EL (cell line): ENCODE measurements around the gene AGBL4.

Experiments used
- DNase-seq: peaks from one replicate; pipeline ENCODE4 v3.0.0-alpha.2; 2016

AGBL4 gene

DNA sequence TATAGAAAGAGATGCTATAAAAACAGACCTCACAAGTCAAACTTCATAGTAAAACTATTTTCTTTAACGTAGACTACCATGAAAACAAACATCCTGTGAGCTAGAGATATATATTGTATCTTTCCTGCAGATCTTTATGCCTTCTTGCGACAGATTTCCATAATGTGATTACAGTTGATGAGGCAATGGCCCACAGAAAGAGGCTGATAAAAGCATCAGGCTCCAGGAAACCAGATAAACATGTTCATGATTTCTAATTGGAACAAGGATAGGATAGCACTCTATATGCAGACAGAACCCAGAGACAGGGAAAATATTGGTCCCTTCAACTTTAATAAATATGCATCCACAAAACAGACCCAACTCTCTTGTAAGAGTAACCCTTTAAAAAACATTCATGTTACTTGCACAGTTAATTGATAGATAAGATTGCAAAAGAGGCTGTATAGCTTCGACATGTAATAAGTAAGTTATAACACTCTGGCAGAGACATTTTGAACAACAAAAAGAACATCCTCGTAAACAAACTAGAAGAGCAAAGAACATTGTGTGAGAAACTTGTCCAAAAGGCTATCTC is 329.4 kb downstream of the AGBL4 start:
- DNase-seq = no peak

DNA sequence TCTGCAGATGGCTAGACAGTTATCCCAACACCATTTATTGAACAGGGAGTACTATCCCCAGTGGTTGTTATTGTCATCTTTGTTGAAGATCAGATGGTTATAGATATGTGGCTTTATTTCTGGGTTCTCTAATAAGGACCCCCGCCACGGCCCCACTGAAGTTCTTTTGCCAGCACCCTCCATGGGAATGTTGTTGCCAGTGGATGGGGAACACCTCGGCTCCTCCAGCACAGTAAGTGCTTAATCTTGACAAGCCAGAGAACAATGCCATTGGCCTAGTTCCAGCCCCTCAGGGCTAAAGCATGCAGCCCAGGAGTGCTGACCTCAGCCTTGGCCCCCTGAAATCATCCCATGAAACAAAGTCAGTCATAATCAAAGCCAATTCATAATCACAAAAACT is 337.6 kb downstream of the AGBL4 start:
- no peak for DNase-seq

- no peak for DNase-seq
Observed at GRCh38 chr1:49677706-49678105, 346.0 kb downstream of the AGBL4 start.

- no peak for DNase-seq
Observed at GRCh38 chr1:49651136-49651535, 372.6 kb downstream of the AGBL4 start.

DNA sequence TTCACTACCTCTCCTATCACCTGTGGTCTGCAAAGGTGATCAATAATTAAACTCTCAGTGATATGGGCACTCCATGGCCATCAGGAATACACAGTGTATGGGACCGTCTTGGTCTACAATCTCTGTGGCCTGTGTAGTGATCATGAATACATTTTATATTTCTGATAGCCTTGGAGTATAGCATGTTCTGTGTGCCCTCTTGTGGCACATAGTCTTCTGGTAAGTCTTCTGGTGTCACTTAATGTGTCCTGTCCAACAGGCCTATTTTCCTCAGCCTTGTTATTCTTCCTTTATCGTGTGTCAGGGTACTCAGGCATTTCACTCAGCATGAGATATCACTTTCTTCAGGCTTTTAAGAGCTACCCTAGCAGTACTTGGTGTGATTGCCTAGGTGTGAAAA is 393.6 kb downstream of the AGBL4 start:
- no peak for DNase-seq

- DNase-seq = no peak
Observed at GRCh38 chr1:49627781-49628180, 396.0 kb downstream of the AGBL4 start.

DNA sequence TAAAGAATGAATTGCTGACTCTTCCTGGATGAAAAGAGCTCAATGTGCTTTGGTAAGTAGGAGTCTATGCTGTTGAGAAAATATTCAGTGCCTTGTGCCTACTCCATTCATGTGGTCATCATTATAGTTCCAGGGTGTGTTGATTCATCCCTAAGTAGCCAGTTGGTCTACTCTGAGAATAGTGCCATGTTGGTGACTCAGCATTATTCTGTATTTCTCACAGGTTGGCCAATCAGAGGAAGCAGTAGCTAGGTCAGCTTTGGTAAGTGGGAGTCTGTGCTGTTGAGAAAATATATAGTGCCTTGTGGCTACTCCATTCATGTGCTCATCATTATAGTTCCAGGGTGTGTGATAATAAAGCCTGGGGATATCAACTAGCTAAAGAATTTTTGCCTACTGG is 397.3 kb downstream of the AGBL4 start:
- no peak for DNase-seq

GRCh38 chr1:49622877-49623276 is 400.9 kb downstream of the AGBL4 start:
- DNase-seq = no peak

DNA sequence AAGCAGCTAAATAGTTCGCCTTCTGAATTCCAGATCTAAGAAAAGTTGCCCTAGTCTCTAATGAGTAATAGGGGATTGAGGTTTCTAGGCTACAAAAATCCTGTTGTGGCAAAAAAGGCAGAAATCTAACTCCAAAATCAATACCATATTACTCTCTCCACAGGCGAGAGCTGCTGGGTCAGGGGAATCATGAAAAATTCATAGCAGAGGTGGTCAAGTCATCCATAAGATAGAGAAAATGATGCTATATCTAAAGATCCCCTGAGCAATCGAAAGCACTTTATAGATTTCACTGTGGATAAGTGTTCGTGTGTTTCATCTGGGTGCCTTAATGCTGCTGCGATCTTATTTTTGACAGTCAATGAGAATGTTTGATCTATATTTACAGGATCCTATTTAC is 417.7 kb downstream of the AGBL4 start:
- DNase-seq = no peak

DNA sequence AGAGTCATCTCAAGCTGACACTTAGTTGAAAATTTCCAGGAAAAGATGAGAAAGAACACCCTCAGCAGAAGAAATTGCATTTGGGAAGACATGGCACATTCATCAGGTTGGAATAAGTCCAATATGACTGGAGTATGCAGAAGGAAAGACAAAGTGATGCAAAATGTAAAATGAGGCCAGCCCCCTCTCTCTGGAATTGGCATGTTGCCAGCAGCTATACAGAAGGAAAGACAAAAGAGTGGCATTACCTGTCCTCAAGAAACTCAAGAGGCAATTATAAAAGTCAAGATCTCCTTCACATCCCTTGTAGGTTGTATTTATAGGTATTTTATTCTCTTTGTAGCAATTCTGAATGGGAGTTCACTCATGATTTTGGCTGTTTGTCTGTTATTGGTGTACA is 426.3 kb downstream of the AGBL4 start:
- DNase-seq = no peak

- DNase-seq = no peak
Observed at GRCh38 chr1:49576327-49576901, 447.3 kb downstream of the AGBL4 start.

GRCh38 chr1:49556676-49557234 is 467.0 kb downstream of the AGBL4 start:
- DNase-seq = no peak

DNA sequence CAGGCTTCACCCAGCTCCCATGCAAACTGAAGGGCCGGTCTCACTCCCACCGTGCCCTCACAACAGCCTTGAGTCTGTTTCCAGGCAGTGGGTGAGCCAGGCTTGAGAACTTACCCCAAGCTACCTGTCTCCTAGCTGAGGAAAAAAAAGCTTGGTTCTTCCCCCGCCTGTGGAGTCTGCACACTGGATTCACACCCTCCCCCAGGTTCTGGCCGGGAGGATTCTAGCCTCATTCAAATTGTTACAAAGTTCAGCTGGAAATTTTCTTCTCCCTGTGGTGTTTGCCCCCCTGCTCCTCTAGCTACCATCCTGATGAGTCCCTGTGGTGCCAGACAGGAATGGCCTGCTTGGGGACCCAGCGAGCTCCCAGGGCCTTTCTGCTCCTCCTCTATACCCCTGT is 471.7 kb downstream of the AGBL4 start:
- no peak for DNase-seq

DNA sequence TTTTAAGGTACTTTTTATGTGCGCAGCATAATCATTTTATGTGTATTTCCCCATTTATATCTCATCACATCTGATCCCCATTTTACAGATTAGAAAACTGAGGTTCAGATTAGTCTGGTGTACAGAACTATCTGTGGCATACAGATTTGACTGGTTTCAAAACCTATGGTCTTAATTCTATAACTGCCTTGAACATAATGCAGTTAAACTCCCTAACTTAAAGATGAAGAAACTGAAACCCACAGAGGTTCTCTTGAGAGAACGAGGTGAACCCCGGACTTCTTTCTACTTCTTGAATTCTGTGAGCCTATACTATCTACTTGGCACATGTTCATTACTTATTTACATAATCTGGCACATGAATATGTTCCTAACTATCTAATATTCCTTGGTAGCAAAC is 479.1 kb downstream of the AGBL4 start:
- no peak for DNase-seq

GRCh38 chr1:49541096-49541752 is 482.5 kb downstream of the AGBL4 start:
- DNase-seq = no peak

DNA sequence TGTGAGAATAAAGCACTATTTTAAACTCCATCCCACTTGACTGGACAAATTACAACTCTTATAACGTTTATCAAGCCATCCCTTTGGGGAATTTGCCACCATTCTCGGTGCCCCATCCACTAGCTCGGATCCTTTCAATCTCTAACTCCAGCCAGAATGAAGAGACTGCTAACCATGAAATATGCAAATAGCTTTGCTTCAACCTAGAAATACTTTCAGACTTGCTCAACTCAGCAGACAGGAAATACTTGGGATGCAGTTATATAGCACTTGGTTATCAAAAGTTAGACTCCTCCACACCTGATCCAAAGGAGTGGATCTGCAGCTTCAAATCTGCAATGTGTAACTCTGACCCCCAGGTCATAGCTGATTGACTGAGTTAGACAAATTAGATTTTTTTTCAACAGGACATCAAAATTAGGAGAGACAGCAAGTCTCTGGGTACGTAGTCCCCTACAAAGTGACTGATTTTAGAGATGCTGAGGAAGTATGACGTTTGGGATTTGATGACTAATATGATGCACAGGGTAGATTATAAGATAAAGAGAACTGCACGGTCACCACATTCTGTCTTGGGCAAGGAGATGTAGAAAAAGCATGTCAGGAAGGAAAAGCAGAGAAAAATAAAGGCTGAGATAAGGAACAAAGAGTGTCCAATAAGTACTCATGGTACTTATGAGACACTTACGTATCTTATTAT is 496.0 kb downstream of the AGBL4 start:
- DNase-seq = no peak

- DNase-seq = no peak
Observed at GRCh38 chr1:49526672-49527071, 497.1 kb downstream of the AGBL4 start.

DNA sequence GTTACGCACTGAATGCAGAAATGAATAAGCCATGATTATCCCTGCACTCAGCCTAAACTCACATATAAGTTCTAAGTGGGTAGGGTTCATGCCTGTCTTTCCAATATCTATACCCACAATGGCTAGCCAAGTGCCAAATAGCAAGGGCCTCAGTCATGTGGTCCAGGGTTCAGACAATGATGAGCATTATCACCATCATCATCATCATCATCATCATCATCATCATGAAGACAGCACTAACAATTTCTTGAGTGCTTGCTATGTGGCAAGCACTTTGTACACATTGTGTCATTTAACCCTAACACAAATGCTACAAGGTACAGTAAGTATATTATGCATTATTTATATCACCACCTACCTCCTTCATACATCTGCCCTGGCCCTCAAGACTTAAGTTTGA is 500.0 kb downstream of the AGBL4 start:
- no peak for DNase-seq

DNA sequence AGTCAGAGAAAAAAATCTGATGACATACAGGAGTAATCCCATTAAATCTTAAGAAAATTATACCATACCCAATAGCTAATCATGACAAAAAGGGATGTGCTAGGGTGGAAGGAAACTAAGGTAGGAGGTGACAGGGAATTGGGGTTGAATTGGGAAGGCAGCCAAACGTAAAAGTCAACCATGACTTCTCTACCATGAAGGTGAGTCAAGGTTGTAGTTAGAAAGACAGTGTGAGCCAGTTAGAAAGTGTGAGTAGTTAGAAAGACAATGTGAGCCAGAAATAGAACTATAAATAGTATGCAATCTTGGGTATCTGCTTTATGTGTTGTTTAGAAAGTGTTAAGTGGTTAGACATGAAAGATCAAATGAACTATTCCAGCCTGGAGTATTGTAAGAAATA is 556.8 kb downstream of the AGBL4 start:
- DNase-seq = no peak

DNA sequence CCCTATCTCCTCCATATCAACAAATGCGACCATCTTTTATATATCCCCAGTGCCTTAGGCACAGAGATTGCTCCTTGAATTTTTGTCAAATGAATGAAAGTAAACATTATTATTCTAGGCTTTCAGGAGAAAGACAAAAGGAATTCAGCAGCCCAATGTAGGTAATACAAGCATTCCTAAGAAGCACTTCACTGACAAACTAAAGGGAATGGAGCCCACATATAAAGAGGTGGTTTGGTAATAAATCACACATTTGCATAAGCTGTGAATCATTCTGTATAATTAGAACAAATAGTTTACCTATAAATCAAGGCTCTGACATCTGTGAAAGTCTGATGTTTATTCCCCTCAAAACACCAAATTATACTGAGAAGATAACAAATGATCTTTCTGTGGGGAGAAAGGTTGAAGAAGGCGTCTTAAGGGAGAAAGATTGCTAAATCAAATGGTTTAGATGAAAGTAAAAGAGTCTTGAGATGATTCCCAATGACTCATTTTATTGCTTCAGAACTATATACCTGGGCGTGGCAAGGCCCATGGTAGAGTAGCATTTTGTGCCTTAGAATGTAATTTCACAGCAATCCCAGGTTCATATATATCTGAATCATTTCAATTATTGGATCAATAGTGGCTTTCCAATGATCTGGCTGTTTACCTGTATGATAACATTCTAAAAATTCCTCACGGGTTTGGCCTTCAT is 558.1 kb downstream of the AGBL4 start:
- DNase-seq = no peak

- no peak for DNase-seq
Observed at GRCh38 chr1:49448200-49448599, 575.6 kb downstream of the AGBL4 start.

GRCh38 chr1:49436865-49437264 is 586.9 kb downstream of the AGBL4 start:
- DNase-seq = no peak

DNA sequence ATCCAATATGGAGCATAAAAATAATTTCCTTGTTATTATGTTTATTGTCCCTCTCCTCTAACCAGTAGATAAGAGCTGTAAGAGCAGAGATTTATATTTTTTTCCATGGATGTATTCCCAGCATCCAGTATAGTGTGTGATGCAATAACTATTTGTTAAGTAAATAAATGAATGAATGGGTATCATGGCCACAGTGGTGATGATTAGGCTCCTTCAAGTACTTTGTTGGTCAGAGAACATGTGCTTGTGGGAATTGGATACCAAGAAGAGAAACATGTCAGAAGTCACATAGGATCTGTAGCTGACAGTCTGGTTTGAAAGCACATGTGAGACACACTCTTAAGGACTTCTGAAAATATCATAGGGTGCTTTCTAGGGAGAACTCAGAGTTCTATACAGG is 588.5 kb downstream of the AGBL4 start:
- DNase-seq = no peak
